ENCODE data around the gene COL27A1. TPM values are rescaled to one million over a fixed set of nuclear protein-coding genes. Genes with fewer than 3 reads are reported as not detected.

COL27A1 gene
- total RNA-seq, 1 donor from 2014 or later: 41.1 TPM

DNA sequence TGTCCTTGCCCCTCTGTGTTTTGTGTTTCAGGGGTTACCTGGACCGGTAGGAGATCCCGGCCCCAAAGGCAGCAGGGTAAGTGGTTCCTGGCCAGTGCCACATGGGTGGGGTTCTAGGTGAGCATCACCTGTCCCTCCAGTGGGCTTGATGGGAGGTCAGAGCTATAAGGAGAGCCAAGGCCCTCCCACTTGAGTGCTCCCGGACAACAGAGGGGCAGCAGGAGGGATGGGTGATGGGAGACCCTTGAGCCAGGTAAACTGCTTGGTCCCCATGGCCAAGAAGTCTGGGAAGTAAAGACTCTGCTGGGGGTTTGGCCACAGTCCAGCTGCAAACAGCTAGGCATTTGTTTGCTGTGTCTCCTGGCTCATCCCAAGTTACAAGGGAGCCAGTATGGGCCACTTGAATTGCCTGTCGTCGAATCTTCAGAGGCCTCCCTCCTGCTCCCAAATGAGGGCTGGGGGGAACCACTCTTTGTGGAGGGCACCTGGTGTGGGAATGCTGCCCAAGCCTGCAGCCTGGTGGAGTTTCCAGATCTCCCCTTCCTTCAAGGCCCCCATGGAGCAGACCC lies 51.0 kb downstream of the COL27A1 start:
- DNase-seq (ENCODE audit: low spot score): no peak

DNA sequence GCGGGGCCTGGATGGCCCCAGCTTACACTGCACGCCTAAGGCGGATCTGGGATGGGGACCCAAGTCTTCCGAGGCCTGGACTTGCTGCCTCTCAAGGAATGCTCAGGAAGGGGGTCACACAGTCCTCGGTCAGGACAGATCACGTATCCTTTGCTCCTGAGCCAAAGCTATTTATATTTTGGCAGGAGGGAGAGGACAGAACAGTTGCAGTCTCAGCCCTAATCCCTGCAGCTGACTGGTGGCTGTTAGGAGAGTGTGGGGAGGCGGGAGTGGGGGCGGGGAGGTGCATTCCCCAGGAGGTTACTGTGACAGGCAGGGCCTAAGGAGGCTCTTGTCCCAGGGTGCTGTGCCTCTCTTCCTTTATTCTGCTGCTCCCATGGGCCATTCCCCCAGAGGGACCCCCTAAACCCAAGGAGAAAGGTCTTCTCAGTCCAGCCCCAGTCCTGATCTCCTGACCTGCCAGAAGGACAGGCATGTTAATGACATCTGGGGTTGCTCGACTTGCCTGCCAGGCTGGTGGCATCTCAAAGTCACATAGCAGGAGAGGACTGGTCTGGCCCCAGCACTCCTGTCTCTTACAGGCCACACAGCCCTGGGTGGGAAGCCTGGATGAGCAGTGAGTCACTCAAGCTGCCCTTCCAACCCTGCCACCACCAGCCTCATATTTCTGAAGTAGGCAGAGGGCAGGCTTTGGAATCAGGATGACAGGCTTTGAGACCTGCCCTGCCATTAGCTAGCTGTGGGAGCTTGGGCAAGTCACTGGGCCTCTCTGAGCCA lies 51.9 kb downstream of the COL27A1 start:
- DNase-seq (ENCODE audit: low spot score): peak; percentile 18

DNA sequence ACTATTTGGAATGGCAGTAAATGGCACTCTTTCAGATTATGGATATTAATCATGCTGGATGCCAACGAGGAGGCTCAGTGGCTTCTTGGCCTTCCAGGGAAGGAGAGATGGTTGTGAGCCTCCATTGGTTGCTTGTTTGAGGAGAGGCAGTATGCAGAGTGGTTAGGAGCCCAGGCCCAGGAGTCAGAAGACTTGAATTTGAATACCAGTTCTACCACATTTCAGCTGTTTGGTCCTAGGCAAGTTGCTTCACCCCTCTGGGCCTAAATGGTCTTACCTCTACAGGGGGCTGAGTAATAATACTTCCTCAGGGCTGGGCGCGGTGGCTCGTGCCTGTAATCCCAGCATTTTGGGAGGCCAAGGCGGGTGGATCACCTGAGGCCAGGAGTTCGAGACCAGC lies 52.5 kb downstream of the COL27A1 start:
- no peak for DNase-seq (ENCODE audit: low spot score)

DNA sequence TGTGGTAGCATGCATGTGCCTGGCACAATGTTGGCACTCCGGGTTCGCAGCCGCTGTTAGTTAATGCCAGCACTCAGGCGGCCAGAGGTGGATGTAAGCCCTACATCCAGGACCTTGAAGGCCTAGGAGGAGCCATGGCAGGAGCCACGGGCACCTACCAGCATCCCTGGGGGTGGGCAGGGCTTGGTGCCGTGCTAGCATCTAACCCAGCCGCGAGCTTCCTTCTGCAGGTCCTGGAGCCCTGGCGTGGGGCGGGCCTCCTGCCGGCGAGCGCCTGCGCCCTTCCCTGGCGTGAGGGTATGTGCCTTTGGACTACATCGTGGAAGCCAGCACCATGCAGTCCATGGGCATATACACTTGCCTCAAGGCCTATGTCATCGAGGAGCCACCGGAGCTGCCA lies 53.8 kb downstream of the COL27A1 start:
- DNase-seq (ENCODE audit: low spot score): no peak

DNA sequence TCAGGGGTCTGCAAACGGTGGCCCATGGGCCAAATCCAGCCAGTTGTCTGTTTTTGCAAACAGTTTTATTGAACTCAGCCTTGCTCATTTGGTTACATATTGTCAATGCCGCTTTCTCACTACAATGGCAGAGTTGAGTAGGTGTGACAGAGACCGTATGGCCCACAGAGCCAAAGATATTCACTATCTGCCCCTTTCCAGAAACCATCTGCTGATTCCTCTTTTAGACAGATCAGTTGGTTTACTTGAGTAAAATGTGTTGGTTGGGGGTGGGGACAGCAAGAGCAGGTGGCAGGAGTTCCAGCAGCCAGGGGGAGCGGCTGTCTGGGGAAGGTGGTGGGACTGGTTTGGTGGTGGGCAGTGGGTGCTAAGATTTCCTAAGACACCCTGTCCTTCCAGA lies 54.8 kb downstream of the COL27A1 start:
- no peak for DNase-seq (ENCODE audit: low spot score)

DNA sequence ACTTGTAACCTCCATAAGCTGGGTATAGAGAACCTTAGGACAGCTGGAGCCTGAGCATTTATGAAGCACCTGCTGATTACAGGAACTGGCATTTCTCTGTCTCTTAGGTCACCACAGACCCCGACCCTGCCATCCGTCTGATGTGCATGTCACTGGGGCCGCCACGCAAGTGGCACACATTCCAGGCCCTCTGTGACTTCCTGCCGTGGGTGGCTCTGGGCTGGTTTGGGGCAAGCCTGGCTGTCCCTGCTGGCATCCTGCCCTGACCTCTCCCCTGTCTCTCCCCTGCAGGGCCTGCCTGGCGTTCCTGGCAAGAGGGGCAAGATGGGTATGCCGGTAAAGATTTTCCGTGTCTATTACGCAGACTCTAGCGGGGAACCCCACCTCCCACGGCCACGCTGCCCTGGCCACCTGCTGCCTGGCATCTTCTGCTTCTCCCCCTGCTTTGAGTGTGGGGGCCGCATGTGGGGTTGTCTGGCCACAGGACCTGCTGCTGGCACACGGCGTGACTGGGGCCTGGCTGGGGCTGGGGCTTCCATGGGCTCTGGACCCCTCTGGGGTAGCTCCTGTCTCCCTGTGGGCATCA lies 55.4 kb downstream of the COL27A1 start:
- no peak for DNase-seq (ENCODE audit: low spot score)

DNA sequence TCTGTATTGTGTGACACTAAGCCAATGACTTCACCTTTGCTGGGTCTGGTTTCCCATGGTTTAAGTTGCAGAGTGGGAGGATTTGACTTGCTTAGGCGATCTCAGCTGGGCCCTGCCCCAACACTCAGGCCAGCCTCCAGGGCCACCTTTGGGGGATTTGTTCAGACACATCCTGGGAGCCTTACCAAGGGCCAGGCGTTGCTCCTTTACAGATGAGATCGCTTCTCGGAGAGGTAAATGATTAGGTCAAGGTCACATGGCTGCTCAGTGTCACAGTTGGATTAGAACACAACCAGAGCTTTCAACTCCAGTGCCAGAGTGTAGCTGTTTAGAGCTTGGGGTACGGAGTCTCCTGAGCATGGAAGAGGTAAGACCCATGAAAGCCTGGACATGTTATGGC lies 57.5 kb downstream of the COL27A1 start:
- no peak for DNase-seq (ENCODE audit: low spot score)

DNA sequence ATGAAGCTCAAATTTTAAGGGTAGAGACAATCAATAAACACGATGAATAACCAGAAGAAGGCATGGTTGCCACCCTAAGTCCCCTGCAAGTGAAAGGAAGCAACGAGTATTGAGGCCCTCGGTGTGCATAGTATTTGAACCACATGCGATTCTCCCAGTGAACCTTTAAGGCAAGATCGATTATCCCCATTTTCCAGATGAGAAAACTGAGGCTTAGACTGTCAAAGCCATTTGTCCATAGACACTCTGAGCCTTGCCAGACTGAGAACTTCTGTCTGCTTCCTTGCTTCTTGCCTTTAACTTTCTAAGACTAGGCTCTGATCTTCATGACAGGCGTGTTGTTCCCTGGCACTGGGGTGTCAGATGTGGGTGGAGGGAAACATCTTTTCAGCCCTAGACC lies 58.2 kb downstream of the COL27A1 start:
- no peak for DNase-seq (ENCODE audit: low spot score)

DNA sequence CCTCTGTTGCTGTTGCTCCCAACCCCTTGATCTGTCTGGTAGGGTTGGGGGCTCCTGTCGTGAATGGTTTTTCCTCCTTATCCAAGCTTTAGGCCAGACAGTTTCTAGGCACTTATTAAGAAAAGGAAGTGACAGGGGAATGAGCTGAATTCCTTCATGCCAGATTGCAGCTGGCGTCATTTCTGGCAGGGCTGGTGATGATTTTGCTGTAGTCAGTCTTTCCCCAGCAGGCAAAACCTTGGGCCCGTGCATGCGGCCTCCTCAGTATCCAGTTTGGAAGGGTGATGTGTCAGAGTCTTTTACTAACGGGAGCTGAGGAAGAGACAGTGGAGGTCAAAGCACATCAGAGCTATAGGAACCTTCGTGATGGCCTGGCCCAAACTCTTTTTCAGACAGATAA lies 58.8 kb downstream of the COL27A1 start:
- DNase-seq (ENCODE audit: low spot score): peak; percentile 15

DNA sequence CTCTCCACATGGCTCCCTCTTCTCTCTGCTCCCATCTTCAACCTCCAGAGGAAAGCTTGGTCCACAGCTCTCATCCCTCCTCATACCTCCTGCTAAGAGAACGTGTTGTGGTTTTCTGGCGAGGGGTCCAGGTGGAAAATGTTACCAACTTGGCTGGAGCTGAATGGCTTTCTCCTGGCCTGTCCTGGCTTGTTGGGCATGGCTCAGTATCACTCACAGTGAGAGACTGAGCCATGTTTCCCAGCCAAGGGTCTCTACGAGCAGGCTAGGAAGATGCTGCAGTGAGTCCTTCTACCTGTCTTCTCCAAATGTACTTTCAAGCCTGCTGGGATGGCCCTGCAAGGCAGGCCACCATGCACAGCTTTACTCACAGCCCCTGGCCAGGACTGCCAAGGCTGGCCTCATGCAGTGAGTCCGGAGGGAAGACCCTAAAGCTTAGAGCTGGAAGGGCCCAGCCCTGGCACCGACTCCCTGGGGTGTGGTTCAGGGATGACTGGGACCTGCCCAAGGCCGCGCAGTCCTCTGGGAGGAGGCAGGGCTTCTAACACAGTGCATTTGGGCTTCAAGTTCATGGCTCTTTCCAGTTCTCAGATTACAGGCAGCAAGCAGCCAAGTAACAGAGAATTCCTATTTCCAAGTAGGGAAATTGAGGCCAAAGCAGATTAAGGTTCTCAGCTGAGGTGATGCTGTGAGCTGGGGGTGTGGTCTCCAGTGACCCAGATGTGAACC lies 59.5 kb downstream of the COL27A1 start:
- no peak for DNase-seq (ENCODE audit: low spot score)

DNA sequence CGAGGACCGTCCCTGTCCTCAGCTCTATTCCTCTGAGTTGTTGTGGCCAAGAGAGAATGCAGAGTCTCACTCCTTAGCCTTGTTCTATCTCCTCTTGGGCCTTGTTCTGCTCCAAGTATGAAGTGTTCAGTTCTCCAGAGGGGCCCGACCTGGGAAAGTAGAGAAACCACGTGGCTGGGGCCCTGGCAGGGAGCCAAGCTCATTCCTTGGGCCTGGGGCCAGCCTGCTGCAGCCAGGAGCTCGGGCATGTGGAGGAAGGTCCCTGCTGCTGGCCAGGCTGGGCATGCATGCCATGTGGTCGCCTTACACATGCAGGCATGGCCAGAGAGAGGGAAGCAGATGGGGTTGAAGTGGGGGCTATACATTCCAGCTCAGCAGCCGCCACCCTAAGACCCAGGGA lies 60.7 kb downstream of the COL27A1 start:
- peak; percentile 48 for DNase-seq (ENCODE audit: low spot score)

DNA sequence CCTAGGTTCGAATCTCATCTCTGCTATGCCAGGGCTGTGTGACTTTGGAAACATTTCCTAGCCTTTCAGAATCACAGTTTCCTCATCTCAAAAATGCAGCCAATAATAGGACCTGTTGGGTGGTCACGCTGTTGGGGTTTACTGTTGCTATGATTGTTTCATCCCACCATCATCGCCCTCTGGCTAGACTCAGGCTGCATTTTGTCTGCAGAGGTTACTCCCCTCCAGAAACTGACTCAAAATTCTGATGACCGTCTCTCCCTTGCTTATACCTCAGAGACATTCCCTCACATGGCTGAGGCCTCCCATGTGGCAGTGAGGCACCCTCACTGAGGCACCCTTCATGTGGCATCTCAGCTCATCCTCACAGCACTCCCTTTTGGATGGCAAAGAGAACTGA lies 61.6 kb downstream of the COL27A1 start:
- no peak for DNase-seq (ENCODE audit: low spot score)

DNA sequence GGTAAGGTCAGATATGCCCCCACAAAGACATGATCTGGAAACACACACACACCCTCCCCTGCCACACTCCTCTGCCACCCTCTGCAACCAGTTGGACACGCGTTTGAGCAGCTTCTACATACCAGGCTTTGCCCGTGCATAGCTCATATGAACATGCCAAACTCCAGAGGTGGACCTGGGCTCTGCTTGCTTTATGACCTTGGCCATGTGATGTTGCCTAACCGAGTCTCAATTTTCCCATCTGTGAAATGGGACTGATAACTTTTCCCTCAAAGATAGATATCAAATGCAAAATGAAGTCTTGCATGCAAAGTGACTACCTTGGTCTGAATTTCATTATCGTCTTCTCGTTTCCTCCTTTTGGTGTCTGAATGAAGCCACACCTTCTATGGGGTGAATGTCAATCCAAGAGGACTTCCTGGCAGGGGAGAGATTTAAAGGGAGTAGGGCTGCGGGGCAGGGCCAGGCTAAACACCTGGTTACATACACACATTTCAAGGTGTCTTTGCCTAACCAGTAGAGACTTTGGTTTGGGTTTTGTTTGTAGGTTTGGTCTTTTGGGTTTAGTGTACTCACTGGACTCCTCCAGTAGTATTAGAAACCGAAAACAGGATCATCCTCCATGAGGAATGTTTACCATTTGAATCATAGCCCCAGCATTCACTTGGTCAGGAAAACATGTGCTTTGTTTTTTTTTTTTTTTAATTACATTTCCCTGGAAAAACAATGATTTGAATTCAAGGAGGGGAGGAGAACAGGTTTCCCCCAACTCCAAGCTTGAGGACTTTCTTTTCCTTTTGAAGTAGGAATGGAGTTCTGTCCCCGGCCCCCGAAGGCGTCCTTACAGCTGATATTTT lies 63.2 kb downstream of the COL27A1 start:
- DNase-seq (ENCODE audit: low spot score): no peak

DNA sequence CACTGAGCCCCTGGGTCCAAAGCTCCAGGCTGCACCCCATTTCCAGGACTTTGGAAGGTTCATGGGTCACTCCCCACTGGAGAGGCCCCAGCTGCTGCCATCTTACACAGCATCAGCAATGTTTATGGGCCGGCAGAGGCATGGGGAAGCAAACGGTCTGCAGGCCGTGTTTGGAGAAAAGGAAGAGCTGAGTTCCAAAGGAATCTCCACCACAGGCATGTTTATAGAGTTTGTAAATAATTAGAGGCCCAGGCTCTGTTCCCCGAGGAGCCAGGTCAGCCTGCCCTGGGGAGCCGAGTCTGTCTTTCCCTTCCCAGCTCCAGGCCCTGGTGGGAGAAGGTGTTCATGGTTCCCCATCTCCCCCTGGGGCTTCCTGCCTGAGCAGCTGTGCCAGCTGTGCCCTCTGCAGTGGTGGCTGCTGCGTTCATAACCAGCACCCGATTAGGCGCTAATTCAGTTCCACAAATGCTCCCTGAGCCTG lies 64.8 kb downstream of the COL27A1 start:
- DNase-seq (ENCODE audit: low spot score): no peak

DNA sequence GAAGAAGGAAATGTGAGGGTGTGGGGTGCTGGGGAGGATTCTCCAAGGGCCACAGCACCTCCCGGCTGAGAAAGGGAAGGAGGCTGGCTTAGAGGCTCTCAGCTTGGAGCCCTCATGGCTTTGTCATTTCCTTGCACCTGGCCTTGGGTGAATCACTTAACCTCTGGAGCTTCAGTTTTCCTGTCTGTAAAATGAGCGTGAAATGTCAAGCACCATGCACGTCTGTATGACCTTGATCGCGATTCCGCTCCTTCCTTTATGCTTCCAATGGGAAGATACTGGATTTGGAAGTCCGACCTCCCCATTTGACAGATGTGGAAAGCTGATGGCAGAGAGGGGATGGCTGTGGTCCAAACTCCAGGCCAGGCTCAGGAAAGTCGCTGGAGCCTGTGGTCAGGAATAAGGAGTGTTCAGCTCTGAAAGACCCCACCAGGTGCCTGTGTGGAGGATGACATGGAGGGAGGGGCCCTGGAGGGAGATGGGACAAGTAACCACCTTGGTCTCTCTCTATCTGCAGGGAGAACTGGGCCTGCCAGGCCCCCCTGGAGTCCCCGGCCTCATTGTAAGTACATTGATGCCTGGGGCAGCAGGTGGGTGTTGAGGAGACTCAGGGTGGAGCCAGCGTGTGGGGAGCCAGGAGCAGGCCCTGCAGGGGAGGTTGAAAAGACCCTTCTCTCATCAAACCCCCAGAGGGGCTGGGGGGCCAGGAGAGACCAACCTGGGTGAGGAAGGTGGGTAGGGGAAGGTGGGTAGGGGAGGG lies 66.5 kb downstream of the COL27A1 start:
- no peak for DNase-seq (ENCODE audit: low spot score)

DNA sequence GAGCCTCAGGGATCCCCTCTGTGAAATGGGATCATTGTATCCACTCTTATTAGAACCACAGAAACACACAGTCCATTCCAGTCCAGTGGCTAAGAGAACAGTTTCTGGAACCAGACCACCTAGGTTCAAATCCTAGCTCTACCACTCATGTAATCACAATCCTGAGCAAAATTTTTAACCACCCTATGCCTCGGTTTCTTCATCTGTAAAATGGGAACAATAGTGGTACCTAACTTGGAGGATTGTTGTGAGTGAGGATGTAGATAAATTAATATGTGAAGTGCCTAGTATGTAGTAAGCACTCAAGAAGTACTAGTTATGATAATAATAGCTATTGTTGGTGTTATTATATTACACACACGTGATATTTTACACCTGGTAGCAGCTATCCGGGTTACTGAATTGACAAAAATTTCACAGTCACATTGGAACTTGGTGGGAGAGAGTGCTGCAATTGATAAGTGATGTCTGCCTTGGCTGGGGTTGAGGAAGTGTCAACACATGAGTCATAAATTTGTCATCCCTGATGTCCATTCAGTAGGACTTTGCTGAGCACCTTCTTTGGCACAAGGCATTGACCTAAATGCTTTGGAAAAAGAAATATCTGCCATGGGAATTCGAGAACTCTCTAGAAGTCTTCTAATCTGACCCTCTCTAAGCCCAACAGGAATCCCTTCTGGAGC lies 68.4 kb downstream of the COL27A1 start:
- no peak for DNase-seq (ENCODE audit: low spot score)

DNA sequence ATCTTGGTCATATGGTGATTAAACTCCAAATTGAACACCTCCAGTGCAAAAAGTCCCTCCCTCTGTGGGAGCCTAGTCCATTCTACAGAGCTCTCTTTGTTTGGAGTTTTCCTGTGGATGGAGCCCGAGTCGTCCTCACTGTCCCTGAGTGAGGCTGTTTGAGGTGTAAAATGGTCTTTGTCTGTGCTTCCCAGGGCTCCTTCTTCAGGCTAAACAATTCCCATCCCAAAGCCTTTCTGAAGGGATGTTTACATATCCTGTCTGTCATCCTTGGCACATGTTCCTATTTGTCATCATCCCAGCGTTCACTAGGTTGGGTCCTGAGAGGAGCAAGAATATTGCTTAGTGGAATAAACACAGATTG lies 68.9 kb downstream of the COL27A1 start:
- DNase-seq (ENCODE audit: low spot score): no peak

DNA sequence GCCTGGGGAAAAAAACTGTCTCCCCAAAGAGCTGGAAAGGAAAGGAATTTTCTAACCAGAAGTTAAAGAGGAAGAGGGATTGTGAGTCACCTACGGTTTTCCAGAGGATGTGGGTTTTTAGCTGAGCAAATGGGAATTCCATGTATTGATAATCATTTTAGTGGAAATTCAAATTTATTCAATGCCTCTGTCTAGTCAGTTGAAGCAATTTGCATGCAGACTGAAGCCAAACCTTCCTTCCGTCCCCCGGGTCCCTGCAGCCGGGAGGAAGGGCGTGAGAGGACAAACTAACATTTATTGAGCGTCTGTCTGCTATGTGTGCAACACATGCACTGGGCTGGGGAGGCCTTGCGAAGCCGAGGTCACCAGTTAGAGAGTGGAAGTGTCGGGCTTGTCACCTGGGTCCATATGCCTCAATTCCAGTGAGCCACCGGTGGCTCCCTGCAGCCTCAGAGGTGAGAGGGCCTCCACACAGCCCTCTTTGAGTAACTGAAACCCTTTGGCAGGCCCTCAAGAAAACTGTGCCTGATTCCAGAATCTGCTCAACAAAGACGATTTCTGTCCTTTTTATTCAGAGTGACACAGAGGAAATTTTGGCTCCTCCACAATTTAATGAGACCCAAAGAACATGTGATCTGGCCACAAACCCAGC lies 70.3 kb downstream of the COL27A1 start:
- DNase-seq (ENCODE audit: low spot score): no peak

DNA sequence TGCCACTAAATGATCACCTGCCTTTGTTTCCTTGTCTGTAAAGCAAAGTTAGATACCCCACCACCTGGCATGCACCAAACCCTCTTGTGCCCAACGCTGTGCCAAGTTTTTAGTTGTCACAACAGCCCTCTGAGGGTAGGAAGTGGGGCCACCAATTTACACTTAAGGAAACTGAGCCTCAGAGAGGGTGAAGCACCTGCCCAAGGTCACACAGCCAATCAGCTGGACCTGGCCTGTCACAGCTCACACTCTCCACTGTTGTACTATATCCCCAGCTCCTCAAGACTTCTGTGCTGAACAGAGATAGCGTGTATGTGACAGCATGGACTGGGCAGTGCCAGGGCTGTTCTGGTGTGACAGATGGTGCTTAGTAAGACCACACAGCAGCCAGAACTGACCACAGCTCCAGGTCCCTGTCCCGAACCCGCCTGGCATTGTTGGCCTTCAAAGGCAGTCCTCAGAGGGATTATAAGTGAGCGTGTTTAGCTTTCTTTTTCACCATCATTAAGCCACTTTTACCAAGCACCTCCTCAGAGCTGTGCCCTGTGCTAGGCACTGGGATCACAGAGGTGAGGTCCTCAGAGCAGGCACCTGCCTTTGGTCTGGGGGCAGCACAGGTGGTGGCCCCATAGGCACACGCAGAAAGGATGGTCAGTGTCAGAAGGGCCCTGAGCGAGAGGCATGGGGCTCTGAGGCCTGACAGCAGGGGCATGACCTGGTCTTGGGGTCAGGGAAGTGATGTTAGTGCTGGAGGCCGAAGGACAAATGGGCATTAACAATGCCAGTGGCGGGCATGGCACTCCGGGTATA lies 71.1 kb downstream of the COL27A1 start:
- no peak for DNase-seq (ENCODE audit: low spot score)
